ENCODE data around the gene DYNLT1.
"Not testable (repeated sequence)": the region's sequence is repeated elsewhere in the genome, so short reads cannot be mapped to it uniquely, and the experiment has no call there.

DYNLT1 gene

DNA sequence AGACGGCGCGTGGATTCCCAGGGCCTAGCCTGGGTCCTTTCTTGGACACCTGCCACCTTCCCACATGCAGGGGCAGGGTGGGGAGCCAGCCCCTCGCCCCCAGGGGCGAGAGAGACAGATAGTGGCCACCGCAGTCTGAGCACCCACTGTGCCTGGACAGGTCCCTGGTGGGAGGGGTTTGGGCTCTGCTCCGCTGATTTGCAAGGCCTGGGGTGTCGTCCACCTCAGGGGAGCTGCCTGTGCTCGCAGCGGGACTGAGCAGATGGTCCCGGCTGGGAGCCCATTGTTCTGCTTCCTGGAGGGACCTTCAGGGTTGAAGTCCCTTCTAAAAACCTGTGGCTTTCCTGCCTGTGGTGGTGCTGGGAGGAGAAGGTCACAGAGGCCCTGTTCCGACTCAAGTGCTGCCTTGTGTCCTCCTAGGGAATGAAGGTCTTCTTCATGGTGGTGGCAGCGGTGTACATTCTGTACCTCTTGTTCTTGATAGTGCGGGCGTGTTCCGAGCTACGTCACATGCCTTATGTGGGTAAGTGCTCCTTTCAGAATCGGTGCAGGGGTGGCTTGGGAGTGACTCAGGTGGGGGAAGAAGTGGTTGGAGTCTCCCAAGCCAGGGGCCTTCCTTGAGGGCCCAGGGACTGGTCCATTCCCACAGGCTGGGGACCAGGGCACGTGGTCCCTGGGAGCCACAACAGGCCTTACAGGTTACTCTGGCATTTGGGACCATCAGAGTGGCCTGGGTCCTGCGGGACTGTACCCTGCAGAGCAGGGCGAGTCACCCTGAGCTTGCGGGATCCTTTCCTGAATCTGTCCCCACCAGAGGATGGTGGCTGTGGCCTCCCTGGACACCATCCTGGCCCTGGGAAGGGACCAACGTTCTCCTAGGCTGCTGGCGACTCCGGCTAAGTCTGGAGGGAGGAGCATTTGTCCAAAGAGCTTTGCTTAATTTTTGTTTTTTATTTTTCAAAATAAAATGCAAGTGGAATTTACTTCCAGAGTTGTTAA, 19.6 kb downstream of the DYNLT1 start:
- in situ Hi-C loops (cut with MboI; ENCODE audit: low sequenced_read_pairs), result no loop called here

DNA sequence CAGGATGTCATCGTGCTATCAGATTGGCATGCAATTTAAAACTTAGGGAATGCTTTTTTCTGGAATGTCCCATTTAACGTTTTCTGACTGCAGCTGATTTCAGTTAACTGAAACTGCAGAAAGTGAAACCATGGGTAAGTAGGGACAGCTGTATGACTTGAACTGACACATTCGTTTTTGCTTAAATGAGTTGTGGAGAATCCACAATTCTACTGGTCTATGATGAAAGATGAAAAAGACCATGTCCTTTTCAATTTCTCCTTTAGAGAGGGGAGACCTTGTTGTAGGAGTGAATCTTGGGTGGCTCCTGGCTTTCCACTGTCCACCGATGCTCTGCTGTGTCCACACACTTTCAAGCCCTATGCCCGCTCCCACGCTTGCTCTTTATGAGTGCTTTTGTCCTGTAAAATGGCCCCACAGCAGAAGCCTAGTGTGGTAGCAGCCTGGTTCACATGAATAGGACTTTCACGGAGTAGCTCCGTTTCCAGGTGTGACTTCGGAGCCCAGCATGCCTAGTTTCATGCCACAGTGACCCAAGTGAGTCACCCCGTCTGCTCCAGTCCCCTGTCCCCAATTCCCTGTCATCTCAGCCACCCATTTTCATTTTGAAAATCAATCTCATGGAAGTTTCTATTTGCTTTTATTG, 21.9 kb downstream of the DYNLT1 start:
- in situ Hi-C loops (cut with MboI; ENCODE audit: low sequenced_read_pairs), result no loop called here

DNA sequence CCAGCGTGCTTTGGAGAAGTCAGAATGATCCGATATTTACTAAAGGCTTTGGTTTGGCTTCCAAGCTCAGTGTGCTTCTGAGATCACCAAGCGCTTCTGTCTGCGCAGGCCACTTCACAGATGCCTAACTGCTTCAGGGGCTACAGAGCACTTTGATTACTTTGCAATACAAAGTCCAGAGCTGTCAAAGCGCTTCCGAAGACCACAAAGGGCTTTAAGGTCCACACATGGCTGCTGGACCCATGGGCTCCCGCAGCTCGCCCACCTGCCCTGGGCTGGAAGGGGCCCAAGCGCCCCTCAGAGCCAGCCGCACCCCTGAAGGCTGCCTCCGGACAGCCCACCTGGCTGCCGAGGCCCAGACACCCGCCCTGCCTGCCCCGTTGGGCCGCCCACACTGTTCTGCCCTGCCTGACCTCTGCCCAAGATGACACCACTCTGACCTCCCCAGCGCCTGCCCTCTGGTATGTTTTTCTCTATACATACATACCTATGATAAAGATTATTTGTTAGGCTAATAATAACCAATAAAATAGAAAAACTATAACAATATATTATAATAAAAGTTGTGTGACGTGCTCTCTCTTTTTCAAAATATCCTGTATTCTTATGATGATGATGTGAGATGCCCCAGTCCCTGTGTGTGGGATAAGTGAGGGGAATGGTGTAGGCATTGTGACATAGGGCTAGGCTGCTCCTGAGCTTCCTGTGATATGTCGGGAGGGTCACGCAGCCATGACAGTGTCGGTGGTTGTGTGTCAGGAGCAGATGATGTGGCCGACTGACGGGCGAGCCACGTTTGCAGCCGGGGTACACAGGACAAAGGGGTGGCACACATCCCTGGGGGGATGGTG, 22.6 kb downstream of the DYNLT1 start:
- in situ Hi-C loops (cut with MboI; ENCODE audit: low sequenced_read_pairs), result no loop called here

DNA sequence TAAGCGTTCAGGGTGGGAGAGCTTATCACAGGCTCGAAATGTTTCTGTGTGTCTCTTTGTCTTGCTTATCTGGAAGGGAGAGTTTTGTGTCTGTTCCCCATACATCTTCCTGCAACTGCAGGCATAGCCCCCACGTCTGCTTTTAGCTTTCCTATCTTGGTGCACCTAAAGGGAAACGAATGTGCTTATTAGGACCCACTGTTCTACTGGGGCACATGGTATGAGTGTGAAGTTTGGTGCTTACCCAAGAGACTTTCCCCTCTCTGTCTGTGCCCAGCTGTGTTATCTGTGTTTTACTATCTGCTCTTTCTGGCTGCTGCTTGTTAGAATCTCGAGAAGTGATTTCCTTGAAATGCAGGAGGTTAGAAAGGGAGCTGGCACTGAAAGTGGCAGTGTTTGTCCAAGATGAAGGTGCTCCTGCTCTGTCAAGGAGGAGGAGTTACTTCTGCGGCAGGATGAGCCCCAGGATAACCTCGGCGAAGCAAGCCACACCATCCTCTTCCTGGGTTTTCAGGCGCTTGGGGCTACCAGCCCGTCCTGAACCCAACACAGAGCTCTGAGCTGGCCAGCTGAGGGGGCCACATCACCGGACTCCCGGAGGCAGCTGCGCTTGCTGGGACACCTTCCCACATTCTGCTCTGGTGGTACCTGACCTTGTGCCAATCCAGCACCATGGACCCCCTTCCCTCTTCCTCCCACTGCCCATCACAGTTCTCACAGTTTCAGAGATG, 23.4 kb downstream of the DYNLT1 start:
- in situ Hi-C loops (cut with MboI; ENCODE audit: low sequenced_read_pairs), result no loop called here

DNA sequence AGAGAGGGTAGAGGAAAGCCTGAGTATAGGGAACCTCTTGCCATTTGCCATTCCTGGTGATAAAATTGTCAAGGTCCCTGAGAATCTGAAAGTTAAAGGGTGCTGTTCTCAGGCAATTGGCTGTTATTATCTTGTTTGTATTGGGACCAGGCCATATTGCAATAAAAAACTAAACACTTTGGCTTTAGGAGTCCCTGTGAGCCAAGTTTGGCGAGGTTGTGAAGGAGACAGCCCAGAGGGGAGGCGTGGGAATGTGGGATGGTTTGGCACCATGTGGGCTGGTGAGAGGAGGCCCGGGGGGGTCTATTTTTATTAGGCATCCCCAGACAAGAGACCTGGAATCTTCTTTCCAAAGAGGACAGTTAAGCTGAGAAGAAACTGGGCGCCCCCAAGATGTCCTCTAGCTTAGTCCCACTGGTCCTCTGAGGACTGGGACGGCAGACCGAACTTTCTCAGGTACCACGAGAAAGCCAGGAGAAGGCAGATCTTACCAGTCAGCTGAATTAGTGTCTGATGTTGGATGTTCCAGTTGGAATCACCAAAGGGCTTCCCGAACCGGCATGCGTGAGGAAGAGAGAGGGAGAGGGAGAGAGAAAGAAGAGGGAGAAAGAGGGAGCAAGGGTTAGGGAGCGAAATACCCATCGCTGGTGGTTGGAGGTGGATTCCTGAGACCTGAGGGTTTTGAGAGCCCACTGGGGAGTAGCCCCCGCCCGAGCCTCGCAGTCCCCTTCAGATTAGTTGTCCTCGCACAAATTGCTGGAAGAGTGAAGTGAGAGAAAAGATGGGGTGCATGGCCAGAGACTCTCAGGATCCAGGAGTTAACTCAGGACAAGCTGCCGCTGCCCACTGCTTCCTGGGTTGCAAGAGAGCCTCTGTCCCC, 24.4 kb downstream of the DYNLT1 start:
- in situ Hi-C loops (cut with MboI; ENCODE audit: low sequenced_read_pairs), result no loop called here

DNA sequence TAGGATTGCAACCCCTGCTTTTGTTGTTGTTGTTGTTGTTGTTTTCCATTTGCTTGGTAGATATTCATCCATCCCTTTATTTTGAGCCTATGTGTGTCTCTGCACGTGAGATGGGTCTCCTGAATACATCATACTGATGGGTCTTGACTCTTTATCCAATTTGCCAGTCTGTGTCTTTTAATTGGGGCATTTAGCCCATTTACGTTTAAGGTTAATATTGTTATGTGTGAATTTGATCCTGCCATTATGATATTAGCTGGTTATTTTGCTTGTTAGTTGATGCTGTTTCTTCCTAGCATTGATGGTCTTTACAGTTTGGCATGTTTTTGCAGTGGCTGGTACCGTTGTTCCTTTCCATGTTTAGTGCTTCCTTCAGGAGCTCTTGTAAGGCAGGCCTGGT, 26.3 kb downstream of the DYNLT1 start:
- in situ Hi-C loops (cut with MboI; ENCODE audit: low sequenced_read_pairs), result not testable (repeated sequence)

DNA sequence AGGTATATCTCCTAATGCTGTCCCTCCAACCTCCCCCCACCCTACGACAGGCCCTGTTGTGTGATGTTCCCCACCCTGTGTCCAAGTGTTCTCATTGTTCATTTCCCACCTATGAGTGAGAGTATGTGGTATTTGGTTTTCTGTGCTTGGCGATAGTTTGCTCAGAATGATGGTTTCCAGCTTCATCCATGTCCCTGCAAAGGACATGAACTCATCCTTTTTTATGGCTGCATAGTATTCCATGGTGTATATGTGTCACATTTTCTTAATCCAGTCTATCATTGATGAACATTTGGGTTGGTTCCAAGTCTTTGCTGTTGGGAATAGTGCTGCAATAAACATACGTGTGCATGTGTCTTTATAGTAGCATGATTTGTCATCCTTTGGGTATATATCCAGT, 29.9 kb downstream of the DYNLT1 start:
- in situ Hi-C loops (cut with MboI; ENCODE audit: low sequenced_read_pairs), result not testable (repeated sequence)

DNA sequence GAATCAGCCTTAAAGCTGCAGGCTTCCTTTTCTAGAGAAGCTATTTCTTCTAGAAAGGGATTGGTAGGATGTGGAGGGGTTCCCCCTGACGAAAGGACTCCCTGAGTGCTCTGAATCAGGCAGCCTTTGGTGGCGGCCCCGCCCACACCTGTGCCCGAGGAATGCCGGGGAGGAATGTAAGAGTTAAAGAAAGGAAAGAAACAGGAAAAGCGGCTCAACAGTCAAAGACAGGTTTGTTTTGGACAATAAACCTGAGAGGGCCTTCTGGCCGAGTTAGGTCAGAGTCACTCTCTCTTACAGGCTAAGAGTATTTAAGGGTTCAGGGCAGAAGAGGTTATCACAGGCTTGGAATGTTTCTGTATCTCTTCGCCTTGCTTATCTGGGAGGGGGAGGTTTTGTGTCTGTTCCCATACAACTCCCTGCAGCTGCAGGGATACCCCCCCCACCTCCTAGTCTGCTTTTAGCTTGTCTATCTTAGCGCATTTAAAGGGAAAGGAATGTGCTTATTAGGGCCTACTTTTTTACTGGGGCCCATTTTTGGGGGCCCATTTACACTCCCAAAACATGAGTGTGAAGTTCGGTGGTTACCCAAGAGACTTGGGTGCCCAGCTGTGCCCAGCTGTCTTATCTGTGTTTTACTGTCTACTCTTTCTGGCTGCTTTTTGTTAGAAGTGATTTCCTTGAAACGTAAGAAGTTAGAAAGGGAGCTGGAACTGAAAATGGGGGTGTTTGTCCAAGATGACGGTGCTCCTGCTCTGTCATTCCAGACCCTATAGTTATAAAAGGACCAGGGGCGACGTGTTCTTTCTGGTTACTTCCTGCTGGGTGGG, 32.8 kb downstream of the DYNLT1 start:
- in situ Hi-C loops (cut with MboI; ENCODE audit: low sequenced_read_pairs), result no loop called here

DNA sequence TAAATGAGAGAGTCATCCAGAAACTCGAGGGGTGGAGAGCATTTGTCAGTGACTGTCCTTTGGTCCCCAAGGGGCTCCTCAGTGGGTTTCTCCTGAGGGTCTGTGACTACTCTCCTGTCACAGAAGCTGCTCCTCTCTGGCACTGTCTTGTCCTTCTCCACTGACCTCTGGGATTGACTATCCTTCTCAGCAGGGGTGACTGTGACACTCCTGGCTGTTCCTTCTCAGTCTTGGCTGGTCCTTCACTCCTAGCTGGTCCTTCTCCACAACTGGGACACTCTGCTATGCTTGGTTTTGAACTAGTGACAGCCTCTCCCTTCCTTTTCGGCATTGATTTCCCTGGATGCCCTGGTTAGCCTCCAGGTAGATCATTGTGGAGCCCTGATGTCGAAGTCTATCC, 33.5 kb downstream of the DYNLT1 start:
- in situ Hi-C loops (cut with MboI; ENCODE audit: low sequenced_read_pairs), result no loop called here

DNA sequence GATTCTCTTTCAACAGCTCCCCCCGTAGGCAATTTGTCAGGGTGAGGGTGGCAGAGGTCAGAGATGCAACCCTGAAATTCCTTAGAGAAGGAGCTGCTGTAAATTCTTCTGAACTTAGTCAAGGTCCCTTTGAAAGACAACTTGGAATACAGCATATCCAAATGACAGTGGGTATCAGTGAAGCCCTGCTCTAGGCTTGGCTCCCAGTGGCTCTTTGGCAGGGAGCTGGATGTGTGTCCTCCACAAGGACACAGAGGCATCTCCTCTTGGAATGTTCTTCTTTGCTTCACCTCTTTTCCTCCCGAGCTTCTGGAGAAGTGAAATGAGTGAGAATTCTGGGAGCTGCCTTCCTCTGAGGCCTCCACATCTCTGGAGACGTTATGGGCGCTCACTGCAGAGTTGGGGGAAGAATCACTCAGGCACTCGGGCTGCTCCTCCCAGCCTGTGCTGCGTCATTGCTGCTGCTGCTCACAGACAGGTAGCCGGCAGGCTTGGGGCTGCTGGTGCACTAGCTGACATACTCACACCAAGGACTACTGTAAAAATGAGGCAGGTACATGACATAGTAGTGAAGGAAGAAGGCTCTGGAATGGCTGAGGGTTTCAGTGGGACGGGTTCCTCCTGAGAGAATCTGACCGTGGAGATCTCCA, 34.1 kb downstream of the DYNLT1 start:
- in situ Hi-C loops (cut with MboI; ENCODE audit: low sequenced_read_pairs), result no loop called here

DNA sequence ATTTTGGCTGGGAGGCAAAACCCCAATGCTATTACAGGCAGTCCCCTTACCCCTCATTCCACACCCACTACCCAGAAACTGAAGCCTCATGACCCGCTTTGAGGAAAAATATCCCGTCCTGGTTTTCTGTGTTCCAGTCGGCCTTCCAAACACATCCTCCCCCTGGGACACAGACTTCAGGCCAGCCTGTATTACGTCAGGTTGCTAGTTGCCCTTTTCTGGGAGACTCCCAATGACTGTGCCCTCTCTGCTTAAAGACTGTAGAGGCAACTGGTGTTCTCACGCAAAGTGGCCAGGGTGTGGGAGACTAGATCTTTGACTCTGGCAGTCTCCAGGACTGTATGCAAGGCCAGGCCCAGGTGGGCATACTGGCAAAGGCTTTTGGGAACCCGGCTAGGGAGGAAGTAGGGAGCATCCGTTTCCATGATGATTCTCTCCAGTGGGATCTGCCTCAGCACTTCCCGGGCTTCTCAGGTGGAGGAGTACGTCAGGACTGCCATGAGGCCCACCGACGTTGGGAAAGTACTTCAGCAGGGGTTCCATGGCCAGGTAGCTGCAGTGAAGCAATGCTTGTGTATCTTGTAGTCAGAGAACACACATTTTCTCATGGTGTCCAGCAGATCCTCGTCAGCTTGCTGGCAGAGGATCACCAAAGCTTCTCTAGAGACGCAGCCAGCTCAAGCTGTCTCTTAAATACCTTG, 34.9 kb downstream of the DYNLT1 start:
- in situ Hi-C loops (cut with MboI; ENCODE audit: low sequenced_read_pairs), result no loop called here

DNA sequence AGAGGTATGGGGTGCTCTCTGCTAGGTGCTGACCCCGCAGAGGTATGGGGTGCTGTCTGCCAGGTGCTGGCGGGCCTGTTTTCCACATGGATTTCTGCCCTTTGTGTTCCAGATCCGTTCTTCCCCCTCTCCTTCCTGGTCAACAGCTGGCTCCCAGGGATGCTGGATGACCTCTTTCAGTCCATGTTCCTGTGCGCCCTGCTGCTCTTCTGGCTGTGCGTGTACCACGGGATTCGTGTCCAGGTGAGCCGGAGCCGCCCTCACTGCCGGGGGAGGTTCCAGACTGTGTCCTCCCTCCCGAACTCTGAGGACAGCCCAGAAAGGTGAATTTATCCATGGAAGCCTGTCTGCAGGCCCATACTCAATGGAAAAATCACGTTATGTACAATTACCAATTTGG, 36.3 kb downstream of the DYNLT1 start:
- in situ Hi-C loops (cut with MboI; ENCODE audit: low sequenced_read_pairs), result no loop called here

DNA sequence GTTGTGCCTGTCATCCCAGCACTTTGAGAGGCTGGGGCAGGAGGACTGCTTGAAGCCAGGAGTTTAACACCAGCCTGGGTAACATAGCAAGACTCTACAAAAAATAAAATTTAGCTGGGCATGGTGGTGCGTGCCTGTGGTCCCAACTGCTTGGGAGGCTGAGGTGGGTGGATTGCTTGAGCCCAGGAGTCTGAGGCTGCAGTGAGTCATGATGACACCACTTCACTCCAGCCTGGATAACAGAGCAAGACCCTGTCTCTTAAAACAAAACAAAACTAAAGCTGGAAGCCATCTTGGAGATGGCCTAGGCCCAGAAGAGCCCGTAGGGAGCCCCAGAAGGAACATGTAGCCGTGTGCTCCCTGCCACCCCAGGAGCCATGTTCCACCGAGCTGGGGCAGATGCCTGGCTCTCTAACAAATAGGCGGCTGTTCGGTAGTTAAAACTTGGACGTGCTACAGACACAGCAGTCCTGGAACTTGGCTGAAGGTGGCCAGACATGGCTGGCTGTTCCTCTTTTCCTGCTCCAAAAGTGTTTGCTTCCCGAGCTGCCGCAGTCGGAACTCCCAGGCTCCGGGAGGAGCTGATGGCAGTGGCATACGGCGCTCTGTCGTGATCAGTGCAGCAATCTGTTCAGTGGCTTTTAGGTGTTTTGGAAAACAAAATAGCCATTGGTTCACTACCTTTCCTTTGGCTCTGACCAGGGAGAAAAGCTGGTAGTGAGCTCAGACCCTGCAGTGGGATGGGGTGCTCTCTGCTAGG, 37.0 kb downstream of the DYNLT1 start:
- in situ Hi-C loops (cut with MboI; ENCODE audit: low sequenced_read_pairs), result no loop called here

DNA sequence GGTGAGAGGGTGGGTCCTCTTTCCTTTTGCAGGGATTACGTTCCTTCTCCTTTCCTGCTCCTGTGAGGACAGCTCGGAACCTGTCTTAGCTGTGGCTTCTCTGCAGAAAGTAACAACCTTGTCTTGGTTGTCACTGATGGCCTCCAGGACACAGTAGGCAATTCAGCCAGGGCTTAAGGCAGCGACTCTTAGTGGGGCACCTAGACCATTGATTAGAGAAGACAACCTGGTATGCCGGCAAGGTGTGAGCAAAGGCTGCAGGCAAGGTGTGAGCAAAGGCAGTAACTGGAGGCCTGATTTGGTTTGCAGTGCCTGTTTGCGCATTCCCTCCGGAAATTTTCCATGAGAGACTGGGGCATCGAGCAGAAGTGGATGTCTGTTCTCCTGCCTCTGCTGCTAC, 37.6 kb downstream of the DYNLT1 start:
- in situ Hi-C loops (cut with MboI; ENCODE audit: low sequenced_read_pairs), result no loop called here

DNA sequence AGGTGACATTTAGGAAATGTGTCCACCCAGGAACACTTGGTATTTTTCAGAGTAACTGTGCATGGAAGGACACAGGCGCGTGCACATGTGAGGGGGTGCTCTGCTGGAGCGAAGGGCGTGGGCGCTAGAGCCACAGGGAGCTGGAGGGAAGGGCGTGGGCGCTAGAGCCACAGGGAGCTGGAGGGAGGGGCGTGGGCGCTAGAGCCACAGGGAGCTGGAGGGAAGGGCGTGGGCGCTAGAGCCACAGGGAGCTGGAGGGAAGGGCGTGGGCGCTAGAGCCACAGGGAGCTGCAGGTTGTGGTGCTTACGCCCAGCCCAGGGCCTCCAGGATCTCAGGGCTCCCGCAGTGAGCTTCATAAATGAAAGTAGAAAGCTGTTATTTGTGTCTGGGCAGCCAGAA, 38.5 kb downstream of the DYNLT1 start:
- in situ Hi-C loops (cut with MboI; ENCODE audit: low sequenced_read_pairs), result not testable (repeated sequence)

DNA sequence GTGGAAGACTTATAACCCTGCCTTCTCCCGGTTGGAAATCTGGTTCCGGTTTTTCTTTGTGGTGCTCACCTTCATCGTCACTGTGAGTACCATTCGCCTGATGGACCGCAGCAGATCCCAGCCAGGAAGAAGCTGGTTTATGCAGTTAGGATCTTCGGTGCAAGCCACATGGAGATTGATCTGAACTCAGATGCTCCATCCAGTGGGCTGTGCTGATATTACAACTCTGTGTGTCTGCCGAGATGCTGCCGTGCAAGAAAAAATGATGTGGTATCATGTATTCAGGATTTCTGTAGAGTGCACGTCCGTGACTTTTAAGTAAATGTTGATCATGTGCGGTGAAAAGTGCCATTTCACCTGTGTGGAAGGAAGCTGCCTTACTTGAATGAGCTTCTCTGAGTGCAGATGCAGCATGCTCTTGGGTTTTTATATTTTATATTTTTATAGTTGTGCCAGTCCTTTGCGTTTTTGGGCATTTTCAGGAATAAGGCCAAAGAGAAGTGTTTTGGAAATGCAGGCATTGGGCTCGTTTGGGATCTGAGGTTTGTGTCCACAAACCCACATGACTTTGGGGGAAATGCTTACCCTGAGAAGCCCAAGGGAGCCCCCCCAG, 39.2 kb downstream of the DYNLT1 start:
- in situ Hi-C loops (cut with MboI; ENCODE audit: low sequenced_read_pairs), result no loop called here

DNA sequence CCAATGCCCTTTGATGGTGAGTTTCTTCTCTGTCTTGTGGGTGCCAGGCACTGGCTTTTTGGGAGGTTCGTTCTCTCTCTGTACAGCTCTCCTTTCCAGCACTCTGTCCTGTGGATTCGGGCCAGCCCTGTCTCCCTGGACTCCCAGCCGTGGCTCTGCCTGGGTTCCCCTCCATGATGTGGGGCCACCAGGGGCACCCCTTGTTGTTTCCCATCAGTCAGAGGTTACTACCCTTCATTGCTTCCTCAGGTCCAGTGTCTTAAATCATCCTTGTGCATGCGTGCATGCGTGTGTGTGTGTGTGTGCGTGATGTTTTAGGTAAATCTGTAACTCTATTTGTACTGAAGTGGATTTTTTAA, 40.5 kb downstream of the DYNLT1 start:
- in situ Hi-C loops (cut with MboI; ENCODE audit: low sequenced_read_pairs), result no loop called here

All from HL-60/S4 (cell line).